ENCODE data around the gene IGSF3. TPM values are rescaled to one million over a fixed set of nuclear protein-coding genes. Genes with fewer than 3 reads are reported as not detected.

The IGSF3 gene
- polyA plus RNA-seq, 3 donors: 0.07 to 0.12 TPM; not detected in 1

GRCh38 chr1:116693759-116694480 is 26.4 kb upstream of the IGSF3 start:
- no peak overlapping the region for H3K4me3 Mint-ChIP-seq
- Histone ChIP-seq H3K4me3 (replicated peaks in 1 of 3; ENCODE audit: low read depth in 2 of 3, low read length in 3 of 3) (no peak overlapping the region), H3K4me2 (replicated peaks; ENCODE audit: extremely low read depth, low read length, poor library complexity, severe bottlenecking) (no peak overlapping the region), H2AFZ (ENCODE audit: insufficient read depth, low read depth, low read length, poor library complexity, severe bottlenecking) (no peak overlapping the region), H3K79me2 (ENCODE audit: insufficient read depth, low read length) (no peaks in the 10 kb centered on the region), H3K9me3 (replicated peaks in 1 of 2; ENCODE audit: control insufficient read depth in 1 of 2, insufficient read depth in 1 of 2, low read length in 2 of 2) (no peaks in the 10 kb centered on the region), H3K27me3 (ENCODE audit: control insufficient read depth in 2 of 2, insufficient read depth in 2 of 2, low read length in 2 of 2) (no peaks in the 10 kb centered on the region), H3K36me3 (replicated peaks in 1 of 2; ENCODE audit: control insufficient read depth in 1 of 2, insufficient read depth in 2 of 2, low read length in 2 of 2) (no peaks in the 10 kb centered on the region), H3K9ac (ENCODE audit: insufficient read depth, low read length, poor library complexity, severe bottlenecking) (no peak overlapping the region), H3K4me1 (ENCODE audit: control insufficient read depth in 1 of 2, insufficient read depth in 2 of 2, low read length in 2 of 2) (no peaks in the 10 kb centered on the region), H3K27ac (ENCODE audit: low read depth in 1 of 2, low read length in 2 of 2) (no peak overlapping the region), H4K20me1 (ENCODE audit: insufficient read depth, low read length) (no peaks in the 10 kb centered on the region)
- no peaks in the 10 kb centered on the region for H3K9me3 Mint-ChIP-seq
- no peaks in the 10 kb centered on the region for H3K36me3 Mint-ChIP-seq
- H3K27me3 Mint-ChIP-seq (ENCODE audit: low read depth in 3 of 3): peaks cover 1 to 5% (median 2%) of the 10 kb centered on the region in 3 donors
- TF ChIP-seq CTCF (IDR thresholded peaks at IDR 0.05): no peak
- intact Hi-C loops (cut with micrococcal nuclease): no loop called here
- no peak overlapping the region for H3K27ac Mint-ChIP-seq
- H3K4me1 Mint-ChIP-seq: no peaks in the 10 kb centered on the region
- 93% methylated on average over 3 of the region's 5 CpGs for WGBS (ENCODE audit: insufficient coverage)
- no peak for DNase-seq

- no peak overlapping the region for H3K4me3 Mint-ChIP-seq
- H3K36me3 Mint-ChIP-seq: no peaks in the 10 kb centered on the region
- no peaks in the 10 kb centered on the region for H3K9me3 Mint-ChIP-seq
- no peaks in the 10 kb centered on the region for H4K20me1 ChIP-seq (ENCODE audit: insufficient read depth, low read length)
- H3K4me2 ChIP-seq (replicated peaks; ENCODE audit: extremely low read depth, low read length, poor library complexity, severe bottlenecking): no peak overlapping the region
- H3K27me3 Mint-ChIP-seq (ENCODE audit: low read depth in 3 of 3): peaks cover 1 to 5% (median 2%) of the 10 kb centered on the region in 3 donors
- H3K79me2 ChIP-seq (ENCODE audit: insufficient read depth, low read length): no peaks in the 10 kb centered on the region
- H3K9me3 ChIP-seq (replicated peaks in 1 of 2; ENCODE audit: control insufficient read depth in 1 of 2, insufficient read depth in 1 of 2, low read length in 2 of 2): no peaks in the 10 kb centered on the region
- 83% methylated on average over 1 of the region's 3 CpGs for WGBS (ENCODE audit: insufficient coverage)
- no peak overlapping the region for H3K27ac ChIP-seq (ENCODE audit: low read depth in 1 of 2, low read length in 2 of 2)
- H3K36me3 ChIP-seq (replicated peaks in 1 of 2; ENCODE audit: control insufficient read depth in 1 of 2, insufficient read depth in 2 of 2, low read length in 2 of 2): no peaks in the 10 kb centered on the region
- H3K27me3 ChIP-seq (ENCODE audit: control insufficient read depth in 2 of 2, insufficient read depth in 2 of 2, low read length in 2 of 2): no peaks in the 10 kb centered on the region
- no peak overlapping the region for H3K9ac ChIP-seq (ENCODE audit: insufficient read depth, low read length, poor library complexity, severe bottlenecking)
- no peak overlapping the region for H3K27ac Mint-ChIP-seq
- H3K4me1 Mint-ChIP-seq: no peaks in the 10 kb centered on the region
- no peaks in the 10 kb centered on the region for H3K4me1 ChIP-seq (ENCODE audit: control insufficient read depth in 1 of 2, insufficient read depth in 2 of 2, low read length in 2 of 2)
- no peak for TF ChIP-seq CTCF (IDR thresholded peaks at IDR 0.05)
- no peak for DNase-seq
- no peak overlapping the region for H2AFZ ChIP-seq (ENCODE audit: insufficient read depth, low read depth, low read length, poor library complexity, severe bottlenecking)
- intact Hi-C loops (cut with micrococcal nuclease): no loop called here
- H3K4me3 ChIP-seq (replicated peaks in 1 of 3; ENCODE audit: low read depth in 2 of 3, low read length in 3 of 3): no peak overlapping the region
These were observed 25.3 kb upstream of the IGSF3 start for GRCh38 chr1:116692879-116693278.
